H1 (cell line): Measurements from ENCODE around the gene PTPN21. TPM values are rescaled to one million over a fixed set of nuclear protein-coding genes. Genes with fewer than 3 reads are reported as not detected.

Source experiments
- CTCF ChIA-PET: fragments of 300-600 bp; sonication (Branson Sonifier 250); formaldehyde crosslinking; loops from one replicate; lab custom pipeline; 2021; ENCODE audit not compliant: partially characterized antibody; lab: Charles Lee
- POLR2A ChIA-PET: fragments of 300-600 bp; sonication (Branson Sonifier 250); formaldehyde crosslinking; loops from one replicate; lab custom pipeline; 2021; ENCODE audit warnings: inconsistent platforms; ENCODE audit not compliant: partially characterized antibody; lab: Charles Lee
- DNase-seq, 2 experiments: peaks; one replicate each; pipeline versions ENCODE4 v3.0.0 to v3.0.0-alpha.2; 2010 to 2022; ENCODE audit warnings: low spot score in 2 of 2, low read depth in 1 of 2, mixed read lengths in 1 of 2
- FAIRE-seq: peaks from 2 replicates; lab custom pipeline; 2011; peaks lifted over from hg19 to GRCh38; lab: Jason Lieb, UNC
- H2AFZ ChIP-seq: 2 replicates; pipeline ENCODE4 v1.8.1; 2012; ENCODE audit warnings: low read length, inconsistent platforms
- H2AK5ac ChIP-seq: 2 replicates; pipeline ENCODE4 v1.6.1; 2013; ENCODE audit warnings: low read depth, low read length
- H2BK120ac ChIP-seq: replicated peaks from 2 replicates; pipeline ENCODE3; 2013; ENCODE audit warnings: low read depth, low read length, inconsistent platforms
- H2BK12ac ChIP-seq: 2 replicates; pipeline ENCODE4 v1.6.1; 2013; ENCODE audit warnings: low read depth, low read length
- H2BK15ac ChIP-seq: 2 replicates; pipeline ENCODE4 v1.6.1; 2013; ENCODE audit warnings: low read length
- H2BK20ac ChIP-seq: 2 replicates; pipeline ENCODE4 v1.6.1; 2013; ENCODE audit warnings: low read length
- H2BK5ac ChIP-seq: 2 replicates; pipeline ENCODE4 v1.6.1; 2013; ENCODE audit warnings: low read depth, low read length
- H3K14ac ChIP-seq: 2 replicates; pipeline ENCODE4 v1.6.1; 2013; ENCODE audit warnings: inconsistent platforms; ENCODE audit not compliant: insufficient read length
- H3K18ac ChIP-seq: 2 replicates; pipeline ENCODE4 v1.6.1; 2013; ENCODE audit warnings: low read length; ENCODE audit errors: extremely low read depth
- H3K23ac ChIP-seq: 2 replicates; pipeline ENCODE4 v1.6.1; 2013; ENCODE audit warnings: inconsistent platforms; ENCODE audit not compliant: insufficient read length
- H3K23me2 ChIP-seq: 2 replicates; pipeline ENCODE4 v1.6.1; 2013; ENCODE audit warnings: low read depth, low read length
- H3K27ac ChIP-seq: 2 replicates; pipeline ENCODE4 v1.6.1; 2011; ENCODE audit warnings: low read depth, low read length, inconsistent platforms
- H3K27me3 ChIP-seq, 4 experiments: replicated peaks in 1 of 4; 1 replicate in 1 of 4; 2 replicates in 3 of 4; pipeline versions ENCODE4 v1.6.1 to v1.8.1; 2011 to 2013; ENCODE audit warnings: low read length in 3 of 4, mild to moderate bottlenecking in 3 of 4, inconsistent platforms in 2 of 4, mixed read lengths in 2 of 4, moderate library complexity in 1 of 4; ENCODE audit not compliant: control insufficient read depth in 3 of 4, insufficient read depth in 3 of 4; ENCODE audit errors: extremely low read depth in 1 of 4
- H3K36me3 ChIP-seq, 4 experiments: 2 replicates each; pipeline versions ENCODE4 v1.6.1 to v1.8.1; 2011 to 2013; ENCODE audit warnings: mild to moderate bottlenecking in 4 of 4, low read length in 3 of 4, moderate library complexity in 2 of 4, control low read depth in 1 of 4, inconsistent platforms in 1 of 4; ENCODE audit not compliant: insufficient read depth in 4 of 4, control insufficient read depth in 2 of 4
- H3K4ac ChIP-seq: replicated peaks from 2 replicates; pipeline ENCODE3; 2013; ENCODE audit warnings: low read length, low read depth, mixed read lengths, inconsistent platforms; ENCODE audit not compliant: insufficient read length
- H3K4me1 ChIP-seq, 4 experiments: replicated peaks in 1 of 4; 1 replicate in 1 of 4; 2 replicates in 3 of 4; pipeline versions ENCODE4 v1.6.1 to v1.8.1; 2011 to 2013; ENCODE audit warnings: low read length in 3 of 4, inconsistent platforms in 2 of 4, mixed read lengths in 1 of 4; ENCODE audit not compliant: insufficient read depth in 4 of 4, control insufficient read depth in 3 of 4
- H3K4me2 ChIP-seq, 2 experiments: 2 replicates each; pipeline versions ENCODE4 v1.6.1 to v1.8.1; 2011 to 2013; ENCODE audit warnings: low read depth in 2 of 2, low read length in 2 of 2, control low read depth in 1 of 2, inconsistent platforms in 1 of 2, mild to moderate bottlenecking in 1 of 2; ENCODE audit not compliant: insufficient read depth in 1 of 2
- H3K4me3 ChIP-seq, 4 experiments: fragments of 200-600, 300-600 bp in 1 of 4; sonication (generic), shearing (Covaris generic), sonication (Bioruptor Twin) in 1 of 4; 2 replicates each; pipeline versions ENCODE4 v1.5.1 to v1.8.1; 2011 to 2016; ENCODE audit warnings: low read length in 4 of 4, low read depth in 3 of 4, control low read depth in 2 of 4, inconsistent platforms in 2 of 4, mild to moderate bottlenecking in 2 of 4, mixed read lengths in 1 of 4, moderate library complexity in 1 of 4; ENCODE audit not compliant: insufficient read depth in 2 of 4; ENCODE audit errors: extremely low read depth in 1 of 4
- H3K56ac ChIP-seq: replicated peaks from 2 replicates; pipeline ENCODE3; 2013; ENCODE audit warnings: low read depth, mild to moderate bottlenecking, mixed read lengths, low read length, inconsistent platforms; ENCODE audit not compliant: insufficient read length
- H3K79me1 ChIP-seq: 2 replicates; pipeline ENCODE4 v1.6.1; 2013; ENCODE audit warnings: low read depth, low read length, control low read depth
- H3K79me2 ChIP-seq, 2 experiments: 2 replicates each; pipeline versions ENCODE4 v1.6.1 to v1.8.1; 2012 to 2013; ENCODE audit warnings: low read length in 2 of 2, mild to moderate bottlenecking in 2 of 2, inconsistent platforms in 1 of 2; ENCODE audit not compliant: insufficient read depth in 2 of 2, control insufficient read depth in 1 of 2
- H3K9ac ChIP-seq, 4 experiments: replicated peaks in 1 of 4; 1 replicate in 1 of 4; 2 replicates in 3 of 4; pipeline versions ENCODE4 v1.6.1 to v1.8.1; 2011 to 2013; ENCODE audit warnings: low read depth in 3 of 4, low read length in 3 of 4, control low read depth in 2 of 4, mild to moderate bottlenecking in 2 of 4, moderate library complexity in 2 of 4, inconsistent platforms in 1 of 4; ENCODE audit errors: extremely low read depth in 1 of 4
- H3K9me3 ChIP-seq, 2 experiments: 2 replicates each; pipeline versions ENCODE4 v1.6.1 to v1.8.1; 2012 to 2013; ENCODE audit warnings: mild to moderate bottlenecking in 2 of 2, moderate library complexity in 2 of 2, control low read depth in 1 of 2, inconsistent platforms in 1 of 2, low read depth in 1 of 2, low read length in 1 of 2, mixed read lengths in 1 of 2; ENCODE audit not compliant: insufficient read depth in 2 of 2
- H4K20me1 ChIP-seq, 2 experiments: replicated peaks in 1 of 2; 2 replicates each; pipeline versions ENCODE3 to v1.8.1; 2011 to 2013; ENCODE audit warnings: inconsistent platforms in 2 of 2, low read length in 2 of 2, mild to moderate bottlenecking in 1 of 2; ENCODE audit not compliant: insufficient read depth in 2 of 2, control insufficient read depth in 1 of 2
- H4K5ac ChIP-seq: 2 replicates; pipeline ENCODE4 v1.6.1; 2013; ENCODE audit warnings: low read length, low read depth, mixed read lengths, inconsistent platforms; ENCODE audit not compliant: insufficient read length
- H4K8ac ChIP-seq: 2 replicates; pipeline ENCODE4 v1.8.0; 2013; ENCODE audit warnings: mild to moderate bottlenecking, moderate library complexity, low read length, inconsistent platforms; ENCODE audit not compliant: insufficient read depth; ENCODE audit errors: extremely low read depth
- H4K91ac ChIP-seq: replicated peaks from 2 replicates; pipeline ENCODE3; 2013; ENCODE audit warnings: low read length, mixed read lengths, inconsistent platforms; ENCODE audit not compliant: insufficient read length
- CBX5 ChIP-seq: fragments of 300-800, 300-1000 bp; sonication (generic); IDR thresholded peaks from 2 replicates; pipeline ENCODE4 v1.7.1; 2016; ENCODE audit warnings: antibody characterized with exemption, low read length, low read depth
- CTCF ChIP-seq, 3 experiments: IDR thresholded peaks; 1 replicate in 2 of 3; 2 replicates in 1 of 3; pipeline versions ENCODE4 v1.5.1 to v1.6.1; 2011; ENCODE audit warnings: low read length in 3 of 3, mild to moderate bottlenecking in 3 of 3, inconsistent platforms in 2 of 3, low read depth in 1 of 3, moderate library complexity in 1 of 3; ENCODE audit not compliant: insufficient read depth in 1 of 3; ENCODE audit errors: control extremely low read depth in 1 of 3
- JUN ChIP-seq: IDR thresholded peaks from 2 replicates; pipeline ENCODE4 v1.6.1; 2011; ENCODE audit warnings: low read depth, mild to moderate bottlenecking, improper control_type of control experiment, low read length
- POLR2A ChIP-seq, 2 experiments: IDR thresholded peaks; 1 replicate in 1 of 2; 2 replicates in 1 of 2; pipeline ENCODE4 v1.6.1; 2011; ENCODE audit warnings: low read depth in 2 of 2, low read length in 2 of 2, mild to moderate bottlenecking in 2 of 2; ENCODE audit errors: control extremely low read depth in 1 of 2
- RFX5 ChIP-seq: IDR thresholded peaks from 2 replicates; pipeline ENCODE4 v1.6.1; 2011; ENCODE audit warnings: low read depth, low read length, improper control_type of control experiment, borderline replicate concordance
- TBP ChIP-seq: IDR thresholded peaks from 2 replicates; pipeline ENCODE4 v1.6.1; 2011; ENCODE audit warnings: low read depth, low read length, improper control_type of control experiment
- WGBS, 2 experiments: shearing (Covaris generic) in 1 of 2; methylation state at CpG; one replicate each; pipeline versions ENCODE4 v1.1.6 to v1.1.7; 2013 to 2015; ENCODE audit warnings: low lambda C conversion rate in 2 of 2, mixed read lengths in 2 of 2, inconsistent platforms in 1 of 2, low coverage in 1 of 2, missing lambda C conversion rate in 1 of 2; ENCODE audit not compliant: insufficient replicate concordance in 2 of 2, insufficient coverage in 1 of 2, insufficient read length in 1 of 2; ENCODE audit errors: extremely low coverage in 1 of 2, missing lambda C conversion rate in 1 of 2; 5-methylcytosine and 5-hydroxymethylcytosine counted together
- polyA plus RNA-seq, 7 experiments: library from polyadenylated mRNA; depleted of rRNA in 3 of 7; stranded (reverse) in 5 of 7; unstranded in 2 of 7; fragments of >200 nt in 5 of 7; fragments of 200-250 nt in 2 of 7; gene quantifications; 1 replicate in 5 of 7; 2 replicates in 1 of 7; 4 replicates in 1 of 7; pipeline versions ENCODE4 v1.2.1 to v1.2.3, GENCODE V29; 2011 to 2013; ENCODE audit warnings: missing spikeins in 2 of 7, mixed read lengths in 2 of 7
- total RNA-seq: library from RNA; stranded (reverse); fragmentation: NEBNext Ultra II Directional; extraction: Animal tissue kit (Norgen Biotek cat#: 25700); gene quantifications from 2 replicates; pipeline ENCODE4 v1.2.1, GENCODE V29; 2021

PTPN21 gene
- total and polyA plus RNA-seq, 2 of the 8 experiments (the other 6 are each of a cell fraction or from before 2014, with no cell fraction given), result 6.5 to 16.1 TPM

GRCh38 chr14:88477513-88478250 lies 77.1 kb downstream of the PTPN21 start:
- H4K20me1 ChIP-seq, result no peaks in the 10 kb centered on the region
- H2AK5ac ChIP-seq, result no peak overlapping the region
- H3K9me3 ChIP-seq, result no peaks in the 10 kb centered on the region
- no peak overlapping the region for H3K4ac ChIP-seq
- no peak overlapping the region for H4K91ac ChIP-seq
- H3K36me3 ChIP-seq, result peaks cover 2 to 25% (median 13%) of the 10 kb centered on the region in 4 experiments; a peak in 7 of 8 replicates
- no peak overlapping the region for H3K14ac ChIP-seq
- H2BK20ac ChIP-seq, result no peak overlapping the region
- H2BK5ac ChIP-seq, result no peak overlapping the region
- H2AFZ ChIP-seq, result no peak overlapping the region
- 90% methylated on average over 6 of the region's 6 CpGs; no CpG with 5 or more reads in 1 of the 2 experiments for WGBS, 2 experiments
- H3K4me3 ChIP-seq, result no peak overlapping the region
- CTCF ChIA-PET, result interaction anchor here (1.3 kb wide), 1 partner anchor 9 kb away, joined by 3 read pairs; no protein-coding TSS in a partner anchor
- H3K4me1 ChIP-seq, result peaks cover 0 to 10% (median 7%) of the 10 kb centered on the region in 4 experiments; a peak in 5 of 7 replicates
- POLR2A ChIA-PET, result interaction anchor here (0.7 kb wide), 1 partner anchor 95 kb away, joined by 5 read pairs; no protein-coding TSS in a partner anchor
- H3K79me2 ChIP-seq, result 0 out of 4 replicates have a peak, but pooled peaks cover 0 to 2% of the 10 kb centered on the region in 2 experiments
- no peak overlapping the region for H2BK120ac ChIP-seq
- no peak overlapping the region for H3K9ac ChIP-seq
- H3K4me2 ChIP-seq, result no peak overlapping the region
- H3K79me1 ChIP-seq, result no peaks in the 10 kb centered on the region
- no peak overlapping the region for H4K5ac ChIP-seq
- H3K27ac ChIP-seq, result no peak overlapping the region
- no peak overlapping the region for H3K23ac ChIP-seq
- no peak overlapping the region for H3K56ac ChIP-seq
- no peaks in the 10 kb centered on the region; the same call in 1 of the 2 replicates for H3K23me2 ChIP-seq
- no peak overlapping the region for H2BK15ac ChIP-seq
- no peak for TF ChIP-seq RFX5
- TF ChIP-seq TBP, result no peak
- TF ChIP-seq CTCF (IDR thresholded peaks at IDR 0.05; ENCODE audit: control extremely low read depth in 1 of 3, insufficient read depth in 1 of 3, low read depth in 1 of 3, low read length in 3 of 3), result no peak
- no peak for TF ChIP-seq CBX5
- no peak for TF ChIP-seq POLR2A (IDR thresholded peaks at IDR 0.05; ENCODE audit: control extremely low read depth in 1 of 2, low read depth in 2 of 2, low read length in 2 of 2)
- no peak for TF ChIP-seq JUN
- H3K27me3 ChIP-seq, result no peaks in the 10 kb centered on the region
- H4K8ac ChIP-seq, result no peak overlapping the region
- DNase-seq, result no peak
- H3K18ac ChIP-seq, result no peak overlapping the region
- FAIRE-seq, result no peak
- no peak overlapping the region for H2BK12ac ChIP-seq
